ENCODE data around the gene TMEM260. TPM values are rescaled to one million over a fixed set of nuclear protein-coding genes. Genes with fewer than 3 reads are reported as not detected.

The TMEM260 gene
- total RNA-seq = 16.2 and 16.4 TPM in 2 replicates
- polyA plus RNA-seq = 6.8 and 9.1 TPM in 2 replicates
- polyA plus RNA-seq (2011; cell fraction: cytosol; rRNA removed) = 5.0 and 5.1 TPM in 2 replicates
- polyA plus RNA-seq (2011; cell fraction: nucleus; rRNA removed) = 19.5 and 22.2 TPM in 2 replicates
- polyA plus RNA-seq (2012) = 9.8 and 11.1 TPM in 2 replicates
- 22.3 and 30.4 TPM in 2 replicates for polyA minus RNA-seq
- polyA minus RNA-seq (2011; cell fraction: cytosol; rRNA and poly(A)+ RNA removed) = 4.6 TPM
- 58.0 and 59.8 TPM in 2 replicates for polyA minus RNA-seq (2011; cell fraction: nucleus; rRNA and poly(A)+ RNA removed)
- Bru-seq, nascent RNA = percentile 72 among the genes with signal in this experiment
- BruChase-seq, experiment 1, labeled RNA remaining after a 6-hour chase = percentile 58 among the genes with signal in this experiment
- BruChase-seq, experiment 2, labeled RNA remaining after a 2-hour chase = percentile 71 among the genes with signal in this experiment
- long read RNA-seq, full-length matches to known transcripts = 5 of 11 reads
- long read RNA-seq, partial matches to known transcripts = 0 of 11 reads
- long read RNA-seq, other reads (novel, unspliced or antisense) = 6 of 11 reads

DNA sequence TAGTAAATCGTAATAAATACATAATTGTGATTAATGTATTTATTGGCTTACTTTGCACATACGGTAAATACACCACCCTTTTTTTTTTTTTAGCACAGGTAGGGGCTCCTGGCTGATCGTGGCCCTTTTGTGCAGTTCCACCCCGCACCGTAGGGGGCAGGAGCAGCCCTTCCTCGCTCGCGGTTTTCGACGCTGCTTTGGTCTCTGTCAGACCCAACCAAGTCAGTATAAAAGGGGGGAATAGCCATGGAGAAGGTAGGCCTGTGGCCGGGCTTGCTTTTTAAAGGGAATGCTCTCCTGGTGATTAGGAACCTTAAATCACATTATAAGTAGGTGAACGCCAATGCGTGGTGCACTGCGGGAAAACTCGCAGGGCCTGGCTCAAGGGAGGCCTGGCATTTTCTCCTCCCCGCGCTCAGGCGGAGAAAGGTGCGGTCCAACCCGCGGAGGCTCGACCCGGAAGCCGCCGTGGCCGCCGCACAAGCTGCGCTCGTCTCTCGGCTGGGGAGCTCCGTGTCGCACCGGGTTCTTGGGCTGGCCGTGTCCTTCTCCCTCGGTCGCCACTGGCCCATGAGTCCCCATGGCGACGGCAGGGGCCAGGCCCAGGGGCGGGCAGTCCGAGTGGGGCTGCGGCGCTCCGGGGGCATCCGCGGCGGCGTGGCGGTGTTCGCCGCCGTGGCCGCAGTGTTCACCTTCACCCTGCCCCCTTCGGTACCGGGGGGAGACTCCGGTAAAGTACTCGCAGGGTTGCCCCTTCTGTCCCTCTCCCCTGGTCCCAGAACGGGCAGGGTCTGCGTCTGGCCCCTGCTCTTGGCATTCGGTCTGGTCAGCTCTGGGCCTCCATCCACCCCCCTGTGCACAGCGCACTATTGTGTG, at the start of gene TMEM260:
TSS of gene TMEM260 (plus strand) at position 454 of the 876 bp plus-strand sequence. CDS start at position 571, 117 bp downstream.
- intact Hi-C loops (cut with micrococcal nuclease) = loop anchor here (5.0 to 10.0 kb wide), 2 partner anchors 78 to 815 kb away; partner anchors contain the start of gene NAA30
- POLR2A ChIA-PET = interaction anchor here (1.0 kb wide), 2 partner anchors 10 to 11 kb away, joined by 3 read pairs; no protein-coding TSS in a partner anchor
- CTCF ChIA-PET = interaction anchor here (0.6 to 1.5 kb wide), 9 partner anchors 9 to 799 kb away, joined by 3 to 13 read pairs (median 4); no protein-coding TSS in a partner anchor

More for the DNA sequence above, at the start of gene TMEM260:
- H3K36me3 ChIP-seq (ENCODE audit: control insufficient read depth in 2 of 2, extremely low read depth in 1 of 2, insufficient read depth in 2 of 2, low read length in 2 of 2) = no peaks in the 10 kb centered on the region
- peaks cover 20% of the 10 kb centered on the region for H3K79me2 ChIP-seq (ENCODE audit: control insufficient read depth, insufficient read depth, low read length)
- no peaks in the 10 kb centered on the region for H4K20me1 ChIP-seq (replicated peaks; ENCODE audit: control insufficient read depth, extremely low read depth, insufficient read depth, low read length)
- no peaks in the 10 kb centered on the region for H3K9me1 ChIP-seq (replicated peaks; ENCODE audit: control insufficient read depth, extremely low read depth, insufficient read depth, low read length)
- TF ChIP-seq FOS (IDR thresholded peaks at IDR 0.05; ENCODE audit: borderline replicate concordance, insufficient read depth, low read length) = no peak
- TF ChIP-seq, protein P1, sequence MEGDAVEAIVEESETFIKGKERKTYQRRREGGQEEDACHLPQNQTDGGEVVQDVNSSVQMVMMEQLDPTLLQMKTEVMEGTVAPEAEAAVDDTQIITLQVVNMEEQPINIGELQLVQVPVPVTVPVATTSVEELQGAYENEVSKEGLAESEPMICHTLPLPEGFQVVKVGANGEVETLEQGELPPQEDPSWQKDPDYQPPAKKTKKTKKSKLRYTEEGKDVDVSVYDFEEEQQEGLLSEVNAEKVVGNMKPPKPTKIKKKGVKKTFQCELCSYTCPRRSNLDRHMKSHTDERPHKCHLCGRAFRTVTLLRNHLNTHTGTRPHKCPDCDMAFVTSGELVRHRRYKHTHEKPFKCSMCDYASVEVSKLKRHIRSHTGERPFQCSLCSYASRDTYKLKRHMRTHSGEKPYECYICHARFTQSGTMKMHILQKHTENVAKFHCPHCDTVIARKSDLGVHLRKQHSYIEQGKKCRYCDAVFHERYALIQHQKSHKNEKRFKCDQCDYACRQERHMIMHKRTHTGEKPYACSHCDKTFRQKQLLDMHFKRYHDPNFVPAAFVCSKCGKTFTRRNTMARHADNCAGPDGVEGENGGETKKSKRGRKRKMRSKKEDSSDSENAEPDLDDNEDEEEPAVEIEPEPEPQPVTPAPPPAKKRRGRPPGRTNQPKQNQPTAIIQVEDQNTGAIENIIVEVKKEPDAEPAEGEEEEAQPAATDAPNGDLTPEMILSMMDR (IDR thresholded peaks at IDR 0.05; ENCODE audit: extremely low read depth in 1 of 2, insufficient read depth in 1 of 2, low read depth in 1 of 2, low read length in 2 of 2) = peak; percentile 86 to 88
- TF ChIP-seq JUN (IDR thresholded peaks at IDR 0.05; ENCODE audit: borderline replicate concordance, insufficient read depth, insufficient read length, low read depth) = no peak
- peak; percentile 80 for TF ChIP-seq POLR2AphosphoS5 (IDR thresholded peaks at IDR 0.05; ENCODE audit: insufficient read depth, low read depth, low read length)
- peak; percentile 85 for TF ChIP-seq POLR2A (IDR thresholded peaks at IDR 0.05; ENCODE audit: low read depth, low read length)
- peak; percentile 14 for TF ChIP-seq MYC (IDR thresholded peaks at IDR 0.05; ENCODE audit: low read depth, low read length)
- peak within 1 kb of the TSS; percentile 73 for H3K27ac ChIP-seq (ENCODE audit: insufficient read depth, low read depth, low read length)
- dilution Hi-C loops (cut with MboI; ENCODE audit: extremely low pct_ligation_motif_present, low sequenced_read_pairs) = no loop called here
- BruUV-seq (replicated peaks) = TSS peak; percentile 61
- peak within 1 kb of the TSS; percentile 86 for H3K9ac ChIP-seq (replicated peaks; ENCODE audit: extremely low read depth, insufficient read depth, low read length)
- H3K27me3 ChIP-seq (ENCODE audit: control insufficient read depth in 2 of 2, insufficient read depth in 2 of 2, low read length in 2 of 2) = peaks cover 0 to under 1% of the 10 kb centered on the region in 2 experiments
- H3K4me1 ChIP-seq (ENCODE audit: control insufficient read depth, extremely low read depth, insufficient read depth, low read length) = peaks cover 8% of the 10 kb centered on the region
- FAIRE-seq (peak; percentile 90), DNase-seq (ENCODE audit: low read depth, low spot score) (peak; percentile 91)
- peak within 1 kb of the TSS; percentile 82 for H3K4me2 ChIP-seq (ENCODE audit: insufficient read depth, low read length)
- no peaks in the 10 kb centered on the region for H3K9me3 ChIP-seq (replicated peaks; ENCODE audit: control insufficient read depth, insufficient read depth, low read length)
- H3K4me3 ChIP-seq (replicated peaks in 1 of 3; ENCODE audit: insufficient read depth in 1 of 3, low read depth in 1 of 3, low read length in 3 of 3) = peak within 1 kb of the TSS; percentile 32 to 89 (median 81)
- peak within 1 kb of the TSS; percentile 85 for H2AFZ ChIP-seq (ENCODE audit: low read depth, low read length)
